ENCODE results near the gene IRX3.

IRX3 gene

GRCh38 chr16:54290833-54291655 lies 4.5 kb upstream of the IRX3 start:
- no peak for DNase-seq (ENCODE audit: low read depth in 2 of 2)

GRCh38 chr16:54289945-54290832 lies 3.6 kb upstream of the IRX3 start:
- DNase-seq (ENCODE audit: low read depth in 2 of 2), result no peak

GRCh38 chr16:54289242-54289944 lies 2.8 kb upstream of the IRX3 start:
- DNase-seq (ENCODE audit: low read depth in 2 of 2), result no peak

GRCh38 chr16:54288835-54289241 lies 2.3 kb upstream of the IRX3 start:
- DNase-seq (ENCODE audit: low read depth in 2 of 2), result no peak

GRCh38 chr16:54288030-54288834 lies 1.6 kb upstream of the IRX3 start:
- DNase-seq (ENCODE audit: low read depth in 2 of 2), result no peak

- DNase-seq (ENCODE audit: low read depth in 2 of 2), result no peak
Observed at GRCh38 chr16:54287131-54288029, 793 bp upstream of the IRX3 start.

- no peak for DNase-seq (ENCODE audit: low read depth in 2 of 2)
Observed at GRCh38 chr16:54286090-54286365, 559 bp downstream of the IRX3 start.

- no peak for DNase-seq (ENCODE audit: low read depth in 2 of 2)
Observed at GRCh38 chr16:54285414-54286089, 1.0 kb downstream of the IRX3 start.

GRCh38 chr16:54284931-54285413 lies 1.6 kb downstream of the IRX3 start:
- no peak for DNase-seq (ENCODE audit: low read depth in 2 of 2)

GRCh38 chr16:54284319-54284930 lies 2.2 kb downstream of the IRX3 start:
- no peak for DNase-seq (ENCODE audit: low read depth in 2 of 2)

GRCh38 chr16:54283725-54284318 lies 2.8 kb downstream of the IRX3 start:
- DNase-seq (ENCODE audit: low read depth in 2 of 2), result no peak

- no peak for DNase-seq (ENCODE audit: low read depth in 2 of 2)
Observed at GRCh38 chr16:54282928-54283724, 3.5 kb downstream of the IRX3 start.

- no peak for DNase-seq (ENCODE audit: low read depth in 2 of 2)
Observed at GRCh38 chr16:54282202-54282927, 4.2 kb downstream of the IRX3 start.

GRCh38 chr16:54281535-54282201 lies 4.9 kb downstream of the IRX3 start:
- no peak for DNase-seq (ENCODE audit: low read depth in 2 of 2)

- no peak for DNase-seq (ENCODE audit: low read depth in 2 of 2)
Observed at GRCh38 chr16:54280751-54281150, 5.8 kb downstream of the IRX3 start.

GRCh38 chr16:54277845-54278703 lies 8.5 kb downstream of the IRX3 start:
- DNase-seq (ENCODE audit: low read depth in 2 of 2), result no peak

All from fibroblast of skin of left biceps (primary cell).